Activated T-cell treated with anti-CD3 and anti-CD28 coated beads for 1 hour (primary cell): ENCODE measurements around the gene NFXL1.

Experiments
- DNase-seq: peaks from one replicate; pipeline ENCODE4 v3.0.0-alpha.2; 2020; ENCODE audit warnings: low read depth

NFXL1 gene

GRCh38 chr4:47831026-47831679 is 83.2 kb downstream of the NFXL1 start:
- no peak for DNase-seq

- no peak for DNase-seq
Measured at GRCh38 chr4:47830265-47831025, 83.9 kb downstream of the NFXL1 start.

- DNase-seq, result no peak
Measured at GRCh38 chr4:47829438-47829837, 84.9 kb downstream of the NFXL1 start.

GRCh38 chr4:47827343-47828047 is 86.9 kb downstream of the NFXL1 start:
- no peak for DNase-seq

GRCh38 chr4:47824840-47825239 is 89.5 kb downstream of the NFXL1 start:
- DNase-seq, result no peak

- DNase-seq, result no peak
Measured at GRCh38 chr4:47819178-47819577, 95.2 kb downstream of the NFXL1 start.

GRCh38 chr4:47817275-47817674 is 97.1 kb downstream of the NFXL1 start:
- no peak for DNase-seq

GRCh38 chr4:47816748-47817147 is 97.6 kb downstream of the NFXL1 start:
- no peak for DNase-seq

- no peak for DNase-seq
Measured at GRCh38 chr4:47814618-47815295, 99.6 kb downstream of the NFXL1 start.

- no peak for DNase-seq
Measured at GRCh38 chr4:47809654-47810203, 104.7 kb downstream of the NFXL1 start.

- no peak for DNase-seq
Measured at GRCh38 chr4:47804598-47804997, 109.8 kb downstream of the NFXL1 start.

GRCh38 chr4:47801481-47802002 is 112.8 kb downstream of the NFXL1 start:
- DNase-seq, result no peak

GRCh38 chr4:47798165-47798564 is 116.2 kb downstream of the NFXL1 start:
- no peak for DNase-seq
